HG02870 (cell line): ENCODE measurements around the gene TTLL10.

Experiments
- ATAC-seq: cut with Tn5 transposase; IDR thresholded peaks from one replicate; pipeline ENCODE4 v1.9.1; 2021; ENCODE audit warnings: mild to moderate bottlenecking, moderate library complexity; ENCODE audit not compliant: unreplicated experiment

Gene TTLL10

DNA sequence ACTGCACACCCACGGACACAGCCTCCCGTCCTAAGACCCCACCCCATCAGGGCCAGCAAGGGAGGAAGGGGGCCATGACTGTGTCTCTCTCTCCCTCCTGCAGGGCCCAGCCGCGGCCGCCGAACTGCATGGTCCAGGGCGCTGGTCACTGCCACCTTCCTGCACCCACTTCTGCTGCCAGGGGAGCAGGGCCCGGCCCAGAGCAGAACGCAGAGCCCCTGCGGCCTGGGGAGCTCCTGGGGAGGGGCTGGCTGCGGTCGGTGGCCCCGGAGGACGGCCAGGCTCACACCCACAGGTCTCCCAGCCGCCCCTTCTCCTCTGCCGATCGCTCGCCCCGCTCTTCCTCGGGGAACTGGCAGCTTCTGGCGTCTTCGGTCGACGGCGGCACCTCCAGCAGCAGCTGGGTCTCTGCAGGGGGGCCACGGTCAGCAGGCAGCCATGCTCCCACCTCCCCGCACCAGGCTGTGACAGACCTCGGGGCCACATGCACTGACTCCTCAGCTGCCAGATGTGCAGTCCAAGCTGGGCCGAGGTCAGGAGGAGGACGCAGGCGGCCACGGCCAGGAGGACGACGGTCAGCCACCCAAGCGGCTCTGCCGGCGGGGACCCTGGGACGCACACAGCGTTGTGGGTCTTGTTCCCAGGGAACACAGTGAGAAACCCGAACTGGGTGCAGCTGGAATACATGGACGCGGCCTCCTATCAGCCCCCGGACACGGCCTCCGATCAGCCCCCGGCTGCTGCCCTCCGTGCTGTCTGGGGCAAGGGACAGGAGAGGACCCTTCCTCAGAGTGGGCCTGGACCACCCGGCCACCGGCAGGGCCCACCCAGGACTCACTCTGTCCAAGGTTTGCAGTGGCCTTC is 30.1 kb downstream of the TTLL10 start:
- no peak for ATAC-seq

DNA sequence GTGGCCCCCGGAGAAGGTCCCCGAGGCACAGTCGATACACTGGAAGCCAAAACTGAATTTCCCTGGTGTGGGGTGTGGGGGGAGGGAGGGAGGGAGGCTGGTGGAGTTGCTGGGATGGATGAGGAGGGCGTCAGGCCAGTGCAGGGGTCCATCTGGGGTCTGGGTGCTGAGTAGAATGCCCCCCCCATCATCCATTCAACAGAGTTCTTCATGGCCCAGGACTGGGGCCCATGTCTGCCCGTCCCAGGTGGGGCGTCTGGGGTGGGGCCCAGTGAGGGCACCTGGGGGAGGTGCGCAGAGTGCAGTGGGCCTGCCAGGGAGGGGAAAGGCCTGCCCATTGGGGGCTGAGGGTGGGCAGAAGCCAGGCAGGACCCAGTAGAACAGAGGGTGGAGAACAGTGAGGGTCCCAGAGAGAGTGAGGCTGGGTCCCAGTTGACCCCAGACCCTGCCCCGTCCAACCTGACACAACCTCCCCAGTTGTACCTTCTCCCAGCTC is 30.8 kb downstream of the TTLL10 start:
- ATAC-seq: no peak

DNA sequence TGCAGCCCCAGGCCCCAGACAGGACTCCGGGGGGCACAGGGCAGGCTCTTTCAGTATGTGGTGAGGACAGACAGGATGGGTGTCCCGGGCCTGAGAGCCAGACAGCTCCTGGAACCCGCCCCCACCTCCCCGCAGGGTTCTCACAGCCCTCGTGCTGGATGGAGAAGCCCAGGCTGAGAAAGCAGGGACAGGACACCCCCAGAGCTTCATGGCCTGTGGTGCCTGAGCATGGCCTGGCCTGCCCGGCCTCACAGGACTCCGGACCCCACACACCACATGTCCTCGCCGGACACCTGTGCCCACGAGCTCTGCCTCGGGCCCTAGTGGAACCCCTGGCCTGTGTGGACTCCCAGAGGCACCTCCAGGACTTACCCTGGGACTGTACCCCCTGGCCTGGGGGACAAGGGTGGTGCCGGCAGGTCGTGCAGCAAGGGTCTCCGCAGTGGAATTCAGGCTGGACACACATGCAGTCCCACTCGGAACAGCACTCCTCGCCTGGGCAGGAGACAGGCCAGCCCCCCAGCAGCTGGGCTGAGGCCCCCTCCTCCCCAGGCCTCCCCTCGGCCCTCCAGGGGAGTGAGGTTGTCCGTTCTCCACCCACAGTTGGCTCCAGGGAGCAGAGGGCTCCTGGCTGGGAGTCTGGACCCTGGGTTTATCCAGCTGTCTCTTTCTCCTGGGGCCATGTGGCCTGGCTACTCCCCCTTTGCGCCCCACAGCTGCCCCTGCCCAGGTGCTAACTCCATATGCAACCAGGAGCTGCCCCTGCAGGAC is 31.5 kb downstream of the TTLL10 start:
- ATAC-seq: no peak

DNA sequence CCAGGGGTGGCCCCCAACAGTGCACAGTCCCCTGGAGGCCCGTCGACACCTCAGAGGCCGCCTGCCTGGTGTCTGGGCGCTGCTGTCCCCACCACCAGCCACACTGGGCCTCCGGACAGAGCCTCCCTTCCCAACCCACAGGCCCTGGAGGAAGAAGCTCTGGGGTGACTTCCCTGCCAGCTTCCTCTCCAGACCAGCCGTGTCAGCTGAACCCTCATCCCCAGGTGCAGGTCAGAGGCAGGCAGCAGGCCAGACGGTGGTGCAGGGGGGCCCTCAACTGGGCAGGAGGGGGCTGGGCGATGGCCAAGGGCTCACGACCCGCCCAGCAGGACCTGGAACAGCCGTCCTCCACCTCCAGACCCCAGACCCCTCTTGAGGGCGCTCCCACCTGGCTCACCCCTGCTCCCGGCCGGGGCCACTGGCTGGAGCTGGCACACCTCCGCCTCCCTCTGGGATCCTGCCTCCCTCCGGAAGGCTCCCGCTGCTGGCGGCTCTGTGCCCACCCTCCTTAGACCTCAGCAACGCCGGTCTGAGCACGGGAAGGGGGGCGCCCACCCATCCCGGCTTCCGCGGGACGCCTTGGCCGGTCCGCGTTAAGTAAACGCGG is 32.2 kb downstream of the TTLL10 start:
- no peak for ATAC-seq

DNA sequence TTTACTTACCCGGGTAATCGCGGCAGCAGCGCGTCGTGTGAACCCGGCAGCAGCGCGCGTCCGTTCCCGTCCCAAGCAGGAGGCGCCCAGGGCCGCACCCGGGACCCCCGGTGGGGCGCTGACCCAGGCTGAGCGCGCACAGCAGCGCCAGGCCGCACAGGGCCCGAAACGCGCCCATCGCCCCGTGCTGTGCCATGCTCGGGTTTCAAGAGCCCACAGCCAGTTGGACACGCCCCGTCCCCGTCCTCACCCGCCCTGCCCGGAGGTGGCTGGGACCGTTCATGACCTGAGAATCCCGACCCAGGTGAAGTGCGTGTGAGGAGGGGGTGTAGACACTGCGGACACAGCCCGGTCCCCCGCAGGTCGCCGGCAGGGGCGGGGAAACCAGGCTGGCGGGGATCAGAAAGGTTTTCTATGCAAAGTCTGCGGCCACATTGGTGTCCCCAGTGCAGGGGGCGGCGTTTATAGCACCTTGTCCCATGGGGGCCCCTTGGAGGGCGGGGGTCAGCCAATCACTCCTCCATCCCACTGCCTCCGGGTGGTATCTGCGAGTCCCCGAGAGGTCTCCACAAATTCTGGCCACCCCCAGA is 32.8 kb downstream of the TTLL10 start, which contains the start of gene TNFRSF18:
Gene TNFRSF18 (minus strand): TSS at position 217 of the 590 bp plus-strand sequence. CDS start 21 bp downstream, at position 196.
- ATAC-seq: no peak

DNA sequence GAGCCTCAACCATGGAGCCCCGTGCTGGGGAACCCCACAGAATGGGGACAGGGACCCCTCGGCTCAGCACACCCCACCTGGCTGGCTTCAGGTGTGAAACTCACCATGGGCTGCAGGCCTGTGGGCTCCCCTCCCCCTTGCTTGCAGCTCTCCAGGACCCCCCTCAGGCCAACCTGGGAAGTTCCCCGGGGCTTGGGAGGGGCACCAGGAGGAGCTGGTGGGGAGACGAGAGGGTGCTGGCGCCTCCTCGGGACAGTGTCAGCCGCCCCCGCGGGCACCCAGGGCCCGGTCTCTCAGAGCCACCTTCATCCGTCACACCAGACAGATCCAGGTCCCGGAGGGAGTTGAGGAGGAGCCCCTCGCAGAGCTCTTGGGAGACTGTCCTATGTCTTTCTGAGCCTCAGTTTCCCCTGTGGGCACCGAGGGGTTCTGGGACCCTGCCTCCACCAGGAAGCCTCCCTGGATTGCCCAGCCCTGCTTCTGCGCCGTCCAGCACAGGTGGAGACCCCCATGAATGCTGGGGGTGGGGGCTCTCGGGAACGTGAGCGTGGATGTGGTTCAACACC is 33.4 kb downstream of the TTLL10 start:
- ATAC-seq: no peak

DNA sequence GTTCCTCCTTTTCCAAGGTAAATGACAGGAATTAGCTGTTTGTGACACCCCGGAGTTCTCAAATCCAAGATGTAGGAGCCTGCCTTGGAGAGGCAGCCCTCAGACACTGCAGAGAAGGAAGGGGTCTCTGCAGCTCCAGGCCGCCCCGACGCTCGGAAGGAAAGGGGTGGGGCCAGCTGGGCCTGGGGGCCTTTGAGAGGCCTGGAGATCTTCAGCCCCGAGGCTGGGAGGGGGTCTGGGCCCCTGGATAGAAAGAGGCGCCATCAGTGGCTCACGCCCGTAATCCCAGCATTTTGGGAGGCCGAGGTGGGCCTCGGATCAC is 33.9 kb downstream of the TTLL10 start:
- no peak for ATAC-seq

DNA sequence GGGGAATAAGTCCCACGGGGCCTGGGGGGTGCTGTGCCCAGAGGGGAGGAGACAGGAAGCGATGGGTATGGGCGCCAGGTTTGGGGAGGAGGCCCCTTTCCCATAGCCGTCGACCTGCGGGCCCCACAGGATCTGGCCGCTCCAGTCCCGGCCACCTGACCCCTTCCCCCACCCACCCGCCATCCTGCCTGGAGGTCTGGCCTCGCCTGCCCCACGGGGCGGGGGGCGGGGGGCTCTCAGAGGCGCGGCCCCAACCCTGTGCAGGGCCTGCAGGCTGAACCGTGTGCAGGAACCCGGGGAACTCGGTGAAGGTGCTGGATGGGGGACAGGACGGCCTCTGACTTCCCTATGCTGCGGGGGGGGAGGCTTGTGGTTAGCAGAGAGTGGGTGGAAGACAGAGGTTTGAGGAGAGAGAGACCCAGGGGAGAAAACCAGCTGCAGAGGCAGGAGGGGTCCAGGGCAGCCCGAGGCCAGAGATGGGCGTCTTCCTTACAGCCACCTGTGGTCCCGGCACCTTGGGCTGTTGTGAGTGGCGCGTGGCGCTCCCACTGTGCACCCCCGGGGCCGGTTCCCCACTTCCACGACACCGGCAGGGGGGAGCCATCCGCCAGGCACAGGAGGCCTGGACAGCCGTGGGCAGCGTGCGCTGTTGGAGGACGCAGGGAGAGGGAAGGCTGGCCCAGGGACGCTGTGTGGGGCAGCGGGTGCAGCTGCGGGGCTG is 35.2 kb downstream of the TTLL10 start:
- ATAC-seq: no peak

DNA sequence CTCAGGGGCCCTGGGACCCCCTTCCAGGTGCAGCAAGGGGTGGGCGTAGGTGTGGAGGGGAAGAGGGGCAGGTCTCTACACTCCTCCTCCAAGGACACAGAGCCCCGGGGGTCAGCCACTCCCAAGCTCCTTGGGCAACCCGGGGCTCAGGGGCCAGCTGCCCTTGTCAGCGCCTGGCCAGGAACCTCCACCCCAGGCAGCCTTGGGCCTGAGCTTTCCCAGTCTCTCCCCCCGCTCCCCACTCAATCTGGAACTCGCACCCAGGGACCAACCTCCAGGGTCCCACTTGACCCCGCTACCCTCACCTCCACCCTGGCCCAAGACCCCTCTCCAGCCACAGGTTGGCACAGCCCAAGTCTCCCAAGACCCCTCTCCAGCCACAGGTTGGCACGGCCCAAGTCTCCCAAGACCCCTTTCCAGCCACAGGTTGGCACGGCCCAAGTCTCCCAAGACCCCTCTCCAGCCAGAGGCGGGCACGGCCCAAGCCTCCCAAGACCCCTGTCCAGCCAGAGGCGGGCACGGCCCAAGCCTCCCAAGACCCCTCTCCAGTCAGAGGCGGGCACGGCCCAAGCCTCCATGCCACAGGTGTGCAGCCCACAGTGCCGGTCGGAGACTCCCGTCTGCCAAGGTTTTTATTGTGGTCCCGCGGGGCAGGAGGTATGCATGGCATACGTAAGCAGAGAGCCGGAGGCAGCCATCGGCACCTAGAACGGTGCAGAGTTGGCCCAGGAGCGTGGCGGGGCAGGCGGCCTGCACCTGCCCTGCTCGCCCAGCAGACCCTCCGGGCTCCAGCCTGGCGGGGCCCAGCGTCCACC is 37.3 kb downstream of the TTLL10 start:
- no peak for ATAC-seq

DNA sequence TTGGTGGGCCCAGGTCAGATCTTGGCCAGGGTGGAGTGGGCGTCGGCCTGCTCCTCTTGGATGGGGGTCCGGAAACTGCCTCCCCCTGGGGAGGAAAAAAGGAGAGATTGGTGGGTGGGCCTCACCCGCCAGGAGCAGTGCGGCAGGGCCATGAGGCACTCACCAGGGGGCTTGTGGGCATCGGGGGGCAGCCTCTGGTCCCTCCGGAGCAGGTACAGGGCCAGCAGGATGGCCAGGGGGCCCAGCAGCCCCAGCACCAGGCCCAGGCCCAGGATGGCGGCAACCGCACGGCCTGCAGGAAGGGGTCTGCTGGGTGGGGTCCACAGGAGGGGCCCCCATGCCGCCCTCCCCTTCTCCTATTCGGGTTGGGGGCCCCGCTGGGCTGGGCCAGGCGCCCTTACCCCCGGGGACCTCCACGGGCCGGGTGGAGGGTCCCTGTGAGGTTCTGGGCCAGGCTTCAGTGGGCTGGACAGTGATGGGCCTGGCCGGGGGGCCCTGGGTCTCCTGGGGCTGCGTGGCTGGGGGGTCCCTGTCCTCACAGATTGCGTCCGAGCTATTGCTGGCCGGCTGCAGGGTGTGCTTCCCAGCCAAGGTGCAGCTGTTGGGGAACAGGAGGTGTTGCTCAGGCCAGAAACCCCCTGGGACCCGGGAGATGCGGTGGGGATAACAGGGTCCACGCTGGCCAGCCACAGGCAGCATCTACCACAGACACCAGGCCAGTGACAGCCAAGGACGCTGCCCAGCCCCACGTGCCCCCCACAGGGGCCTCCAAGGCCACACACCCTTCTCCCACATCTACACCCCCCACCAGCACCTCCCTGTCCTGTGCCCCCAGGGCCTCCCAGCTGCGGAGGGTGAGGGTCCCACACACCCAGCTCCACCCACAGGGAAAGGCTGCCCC is 38.1 kb downstream of the TTLL10 start:
- ATAC-seq: no peak

DNA sequence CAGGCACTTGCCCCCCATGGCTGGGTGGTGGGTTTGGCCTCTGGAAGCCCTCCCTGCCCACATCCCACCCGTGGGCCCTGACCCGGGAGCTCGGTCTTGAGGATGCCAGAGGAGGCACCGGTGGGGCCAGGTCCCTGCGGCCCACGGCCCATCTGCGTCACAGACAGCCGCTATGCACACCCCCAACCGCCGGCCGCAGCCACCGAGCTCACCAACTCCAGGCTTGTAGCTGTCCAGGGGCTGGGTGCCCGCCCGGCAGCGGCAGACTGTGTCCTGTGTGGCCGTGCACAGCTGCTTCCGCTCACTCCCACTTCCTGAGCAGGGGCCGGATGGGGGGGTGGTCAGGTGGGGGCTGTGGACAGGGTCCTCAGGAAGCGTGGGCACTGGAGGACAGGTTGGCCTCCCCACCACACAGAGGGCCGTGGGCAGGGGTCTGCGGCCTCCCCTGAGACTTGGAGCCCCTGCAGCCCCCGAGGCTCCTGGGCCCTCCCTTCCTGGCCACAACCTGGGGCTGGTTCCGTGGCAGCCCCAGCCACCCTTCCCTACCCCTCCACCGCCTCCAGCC is 39.2 kb downstream of the TTLL10 start:
- no peak for ATAC-seq

DNA sequence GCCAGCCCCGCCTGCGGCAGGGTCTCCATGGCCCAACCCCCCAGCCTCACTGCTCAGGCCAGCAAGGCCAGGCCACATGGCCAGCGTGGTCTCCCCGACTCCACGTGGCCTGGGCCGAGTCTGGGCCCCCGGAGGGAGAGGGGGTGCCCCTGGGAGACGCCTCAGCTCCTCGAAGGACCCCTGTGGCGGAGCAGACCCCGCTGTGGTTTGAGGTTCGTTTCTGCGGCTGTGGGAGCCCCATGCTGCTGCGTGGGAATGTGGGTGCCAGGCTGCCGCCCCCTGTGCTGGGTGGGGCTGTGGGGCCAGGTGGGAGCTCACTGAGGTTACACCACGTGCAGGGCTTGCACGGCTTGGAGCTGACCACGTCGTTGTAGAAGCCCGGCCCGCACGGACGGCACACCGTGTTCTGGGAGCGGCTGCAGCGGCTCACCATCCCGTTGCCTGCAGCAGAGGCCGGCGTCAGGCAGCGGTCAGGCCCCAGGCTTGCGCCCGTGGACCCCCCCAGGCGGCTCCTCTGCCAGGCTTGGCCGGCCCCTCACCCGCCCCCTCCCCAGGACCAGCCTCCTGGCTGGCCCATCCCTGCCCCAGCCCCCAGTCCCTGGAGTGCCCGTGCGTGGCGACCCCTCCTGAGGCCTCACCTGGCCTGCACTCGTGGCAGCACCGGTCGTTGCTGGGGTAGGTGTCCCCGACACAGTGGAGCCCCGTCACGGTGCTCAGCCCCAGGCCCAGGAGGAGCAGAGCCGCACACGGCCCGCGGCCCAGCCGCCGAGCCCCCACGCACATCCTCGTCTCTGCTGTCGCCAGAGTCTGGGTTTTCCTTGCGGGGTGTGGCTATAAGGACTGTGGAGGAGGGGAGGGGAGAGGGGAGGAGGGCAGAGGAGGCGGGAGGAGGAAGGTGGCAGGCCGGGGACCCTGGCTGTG is 39.9 kb downstream of the TTLL10 start, which contains the start of gene TNFRSF4:
Gene TNFRSF4 (minus strand): TSS at position 809 of the 921 bp plus-strand sequence. CDS start 26 bp downstream, at position 783.
- no peak for ATAC-seq

DNA sequence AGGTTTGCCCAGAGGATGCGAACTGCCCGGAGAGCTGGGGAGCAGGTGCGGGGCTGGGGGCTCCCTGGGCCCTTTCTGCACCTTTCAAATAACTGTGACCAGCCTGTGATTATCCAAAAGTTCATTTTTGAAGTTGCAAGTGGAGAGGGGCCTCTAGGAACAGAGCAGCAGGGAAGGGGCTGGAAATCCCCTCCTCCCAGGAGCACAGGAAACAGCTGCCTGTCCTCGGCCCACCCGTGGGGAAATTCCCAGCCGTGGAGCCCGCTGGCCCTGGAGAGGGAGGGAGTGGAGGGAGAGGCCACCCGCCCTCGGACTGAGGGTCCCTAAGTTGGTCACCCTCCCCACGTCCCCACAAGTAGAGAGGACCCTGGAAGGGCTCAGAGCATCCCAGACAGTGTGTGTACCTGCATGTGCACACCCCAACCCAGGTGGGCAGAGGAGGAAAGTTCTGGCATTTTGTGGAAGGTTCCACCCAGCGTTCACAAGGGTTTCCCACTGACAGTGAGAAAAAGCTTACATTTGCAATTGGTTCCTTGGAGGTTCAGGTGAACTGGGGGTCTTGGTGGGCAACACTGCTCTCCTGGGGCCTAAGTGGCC is 41.5 kb downstream of the TTLL10 start:
- ATAC-seq: no peak

DNA sequence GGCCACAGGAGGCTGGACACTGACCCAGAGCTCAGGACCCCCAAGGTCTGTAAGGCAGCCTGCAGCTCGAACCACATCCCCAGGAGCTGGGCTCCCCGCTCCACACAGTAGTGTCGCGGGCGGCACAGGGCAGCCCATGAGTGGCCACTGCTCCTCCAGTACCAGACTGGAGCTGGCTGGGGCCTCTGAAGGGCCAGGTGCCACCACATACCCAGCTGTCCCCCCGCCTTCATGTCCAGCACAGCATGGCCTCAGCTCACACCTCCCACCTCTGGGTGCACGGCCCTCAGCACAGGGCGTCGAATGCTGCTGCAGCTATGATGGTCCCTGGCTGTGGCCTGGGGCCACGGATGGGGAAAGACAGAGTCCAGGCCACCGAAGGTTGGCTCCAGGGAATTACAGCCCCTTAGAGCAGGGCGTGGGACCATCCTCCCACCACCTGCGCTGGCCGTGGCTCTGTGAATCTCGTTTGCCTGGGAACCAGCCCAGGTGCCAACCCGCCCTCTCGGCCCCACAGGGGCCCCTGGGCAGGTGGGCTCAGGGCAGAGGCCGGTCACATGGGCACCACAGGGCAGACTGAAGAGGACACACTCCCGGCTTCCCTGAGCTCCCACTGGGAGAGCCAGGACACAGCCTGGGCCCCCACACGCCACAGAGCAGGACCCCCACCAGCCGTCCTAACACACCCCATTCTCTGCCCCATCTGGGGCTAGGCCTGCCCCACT is 42.4 kb downstream of the TTLL10 start:
- no peak for ATAC-seq

DNA sequence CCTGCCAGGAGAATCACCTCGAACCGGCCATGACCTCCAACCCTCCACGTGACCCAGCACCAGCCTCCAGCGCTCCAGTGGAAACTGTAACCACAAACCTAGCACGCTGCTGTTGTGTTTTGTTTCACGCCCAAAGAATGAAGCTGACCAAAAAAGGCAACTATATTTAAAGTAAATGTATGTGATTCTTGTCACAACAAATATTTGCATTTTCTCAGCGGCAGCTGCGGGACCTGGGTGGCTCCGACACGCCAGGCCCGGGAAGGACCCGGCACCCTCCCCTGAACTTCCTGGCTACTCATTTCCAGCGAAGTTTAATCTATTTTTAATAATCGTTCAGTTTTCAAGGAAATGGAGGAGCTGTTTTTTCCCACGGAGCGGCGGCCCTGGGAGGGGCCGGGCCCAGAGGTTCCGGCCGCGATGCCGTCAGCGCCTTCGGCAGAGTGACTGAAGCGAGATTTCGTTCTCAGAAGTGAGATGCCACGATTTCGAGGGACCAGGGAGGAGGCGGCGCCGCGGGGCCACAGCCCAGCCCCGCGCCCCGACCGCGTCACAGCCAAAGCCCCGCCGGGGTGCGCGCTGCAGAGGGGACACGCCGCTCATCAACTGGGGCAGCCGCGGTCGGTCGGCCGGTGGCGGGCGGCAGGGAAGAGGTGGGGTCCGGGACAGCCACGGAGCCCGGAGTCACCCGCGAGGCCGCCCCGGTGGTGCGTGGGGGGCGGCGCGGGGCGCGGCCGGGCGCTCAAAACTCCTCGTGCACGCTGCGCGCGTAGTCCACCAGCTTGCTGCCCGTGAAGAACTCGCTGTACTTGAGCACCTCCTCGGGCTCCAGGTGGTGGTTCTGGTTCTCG is 43.3 kb downstream of the TTLL10 start:
- no peak for ATAC-seq
